IMR-90 (cell line): ENCODE measurements around the gene MGAT5B. TPM values are rescaled to one million over a fixed set of nuclear protein-coding genes. Genes with fewer than 3 reads are reported as not detected.

Source experiments
- ATAC-seq: fragments of 200-7000 bp; cut with Tn5 transposase; 2 replicates; pipeline ENCODE4 v1.9.1; 2020; ENCODE audit warnings: low read depth, mild to moderate bottlenecking, moderate library complexity
- BruUV-seq: library from RNA; stranded (reverse); fragments of 400-500 nt; replicated peaks from 2 replicates; lab custom pipeline; 2021; lab: Mats Ljungman, UMichigan
- CTCF ChIA-PET: fragments of 300-600 bp; formaldehyde crosslinking; extraction: SDS; loops from one replicate; lab custom pipeline; 2021; ENCODE audit warnings: antibody characterized with exemption; lab: Yijun Ruan, JAX
- POLR2A ChIA-PET: fragments of 300-600 bp; sonication (Branson Sonifier 250); formaldehyde crosslinking; loops from one replicate; lab custom pipeline; 2022; ENCODE audit warnings: antibody characterized with exemption; ENCODE audit not compliant: unreplicated experiment; lab: Charles Lee
- DNase-seq: peaks from one replicate; pipeline ENCODE4 v3.0.0; 2013
- H2AFZ ChIP-seq: replicated peaks from 2 replicates; pipeline ENCODE3; 2013; ENCODE audit warnings: low read length, mild to moderate bottlenecking; ENCODE audit not compliant: poor library complexity
- H2AK5ac ChIP-seq: 2 replicates; pipeline ENCODE4 v1.6.1; 2013; ENCODE audit warnings: low read depth, low read length, inconsistent platforms
- H2AK9ac ChIP-seq: replicated peaks from 2 replicates; pipeline ENCODE3; 2013; ENCODE audit warnings: mild to moderate bottlenecking, low read depth, low read length, moderate library complexity; ENCODE audit not compliant: poor library complexity
- H2BK120ac ChIP-seq: 2 replicates; pipeline ENCODE4 v1.6.1; 2013; ENCODE audit warnings: low read depth, low read length, inconsistent platforms
- H2BK15ac ChIP-seq: 3 replicates; pipeline ENCODE4 v1.6.1; 2013; ENCODE audit warnings: low read depth, low read length, inconsistent platforms
- H2BK20ac ChIP-seq: 2 replicates; pipeline ENCODE4 v1.6.1; 2013; ENCODE audit warnings: low read depth, mild to moderate bottlenecking, inconsistent platforms, low read length, moderate library complexity
- H2BK5ac ChIP-seq: 2 replicates; pipeline ENCODE4 v1.6.1; 2013; ENCODE audit warnings: mild to moderate bottlenecking, low read depth, low read length, inconsistent platforms; ENCODE audit not compliant: poor library complexity, severe bottlenecking
- H3K14ac ChIP-seq: replicated peaks from 2 replicates; pipeline ENCODE4 v1.6.1; 2013; ENCODE audit warnings: low read depth, low read length, inconsistent platforms
- H3K18ac ChIP-seq: 2 replicates; pipeline ENCODE4 v1.6.1; 2013; ENCODE audit warnings: low read depth, low read length, control low read depth
- H3K23ac ChIP-seq: 2 replicates; pipeline ENCODE4 v1.6.1; 2013; ENCODE audit warnings: low read depth, low read length, inconsistent platforms
- H3K27ac ChIP-seq: 2 replicates; pipeline ENCODE4 v1.5.1; 2013; ENCODE audit warnings: mild to moderate bottlenecking, control low read depth, low read length; ENCODE audit not compliant: insufficient read depth
- H3K27me3 ChIP-seq: 2 replicates; pipeline ENCODE4 v1.6.1; 2013; ENCODE audit warnings: low read length; ENCODE audit not compliant: control insufficient read depth, insufficient read depth
- H3K36me3 ChIP-seq: 2 replicates; pipeline ENCODE4 v1.6.1; 2013; ENCODE audit warnings: low read length, mixed read lengths; ENCODE audit not compliant: control insufficient read depth, insufficient read depth
- H3K4ac ChIP-seq: 2 replicates; pipeline ENCODE4 v1.6.1; 2013; ENCODE audit warnings: low read depth, low read length, inconsistent platforms
- H3K4me1 ChIP-seq: 2 replicates; pipeline ENCODE4 v1.6.1; 2013; ENCODE audit warnings: low read length, mixed read lengths; ENCODE audit not compliant: control insufficient read depth, insufficient read depth
- H3K4me2 ChIP-seq: 2 replicates; pipeline ENCODE4 v1.6.1; 2013; ENCODE audit warnings: low read depth, mild to moderate bottlenecking, control low read depth, low read length, moderate library complexity
- H3K4me3 ChIP-seq: 2 replicates; pipeline ENCODE4 v1.5.1; 2013; ENCODE audit warnings: low read depth, mild to moderate bottlenecking, control low read depth, low read length, moderate library complexity; ENCODE audit not compliant: insufficient read depth
- H3K56ac ChIP-seq: 2 replicates; pipeline ENCODE4 v1.6.1; 2013; ENCODE audit warnings: low read length, inconsistent platforms; ENCODE audit not compliant: insufficient read depth; ENCODE audit errors: extremely low read depth
- H3K79me1 ChIP-seq, 2 experiments: 2 replicates each; pipeline ENCODE4 v1.6.1; 2013; ENCODE audit warnings: low read length in 2 of 2, inconsistent platforms in 1 of 2, low read depth in 1 of 2
- H3K9ac ChIP-seq: 2 replicates; pipeline ENCODE4 v1.6.1; 2013; ENCODE audit warnings: low read depth, low read length, control low read depth
- H3K9me1 ChIP-seq: 2 replicates; pipeline ENCODE4 v1.6.1; 2013; ENCODE audit warnings: low read length, inconsistent platforms; ENCODE audit not compliant: insufficient read depth
- H3K9me3 ChIP-seq: 2 replicates; pipeline ENCODE4 v1.6.1; 2013; ENCODE audit warnings: low read length; ENCODE audit not compliant: control insufficient read depth, insufficient read depth
- H4K20me1 ChIP-seq: 2 replicates; pipeline ENCODE4 v1.6.1; 2013; ENCODE audit warnings: low read length, inconsistent platforms; ENCODE audit not compliant: insufficient read depth
- H4K5ac ChIP-seq: 2 replicates; pipeline ENCODE4 v1.6.1; 2013; ENCODE audit warnings: mild to moderate bottlenecking, low read depth, low read length, control low read depth
- H4K8ac ChIP-seq, 2 experiments: 2 replicates each; pipeline ENCODE4 v1.6.1; 2013; ENCODE audit warnings: low read depth in 2 of 2, low read length in 2 of 2, control low read depth in 1 of 2, inconsistent platforms in 1 of 2
- H4K91ac ChIP-seq: 2 replicates; pipeline ENCODE4 v1.6.1; 2013; ENCODE audit warnings: low read depth, low read length, inconsistent platforms; ENCODE audit not compliant: insufficient read depth
- CTCF ChIP-seq: conservative IDR thresholded peaks from 2 replicates; pipeline ENCODE4 v1.5.1; 2012; ENCODE audit warnings: mild to moderate bottlenecking, low read depth, low read length, improper control_type of control experiment
- ELK1 ChIP-seq: fragments of 150-350 bp; IDR thresholded peaks from 2 replicates; pipeline ENCODE4 v1.6.1; 2016; ENCODE audit warnings: low read depth, mild to moderate bottlenecking, low read length, moderate library complexity, borderline replicate concordance
- FOS ChIP-seq: fragments of 150-350 bp; IDR thresholded peaks from 2 replicates; pipeline ENCODE4 v1.6.1; 2016; ENCODE audit warnings: low read depth, low read length
- SMC3 ChIP-seq: fragments of 150-350 bp; IDR thresholded peaks from 2 replicates; pipeline ENCODE4 v1.6.1; 2016; ENCODE audit warnings: low read depth, mild to moderate bottlenecking, antibody characterized with exemption, low read length, moderate library complexity
- WGBS, 2 experiments: methylation state at CpG; one replicate each; pipeline versions ENCODE4 v1.1.5 to v1.1.7; 2013; ENCODE audit warnings: missing lambda C conversion rate in 2 of 2; ENCODE audit not compliant: insufficient read length in 1 of 2; ENCODE audit errors: extremely low coverage in 2 of 2; 5-methylcytosine and 5-hydroxymethylcytosine counted together
- dilution Hi-C: fragments of 300-500 bp; cut with HindIII; formaldehyde crosslinking; loops from one replicate; pipeline ENCODE4 v1.14.3; 2018; ENCODE audit warnings: low sequenced_read_pairs; ENCODE audit not compliant: unreplicated experiment
- in situ Hi-C: fragments of 300-500 bp; cut with MboI; formaldehyde crosslinking; loops from 3 replicates; pipeline ENCODE4 v1.14.3; 2019; ENCODE audit warnings: low sequenced_read_pairs, inconsistent platforms, mixed read lengths
- intact Hi-C: fragments of 100-400 bp; cut with micrococcal nuclease; formaldehyde crosslinking; loops from 2 replicates; pipeline ENCODE4 v1.10.0; 2022
- polyA plus RNA-seq, 3 experiments: library from polyadenylated mRNA; depleted of rRNA; stranded (reverse); fragments of >200 nt; gene quantifications; 2 replicates each; pipeline ENCODE4 v1.2.3, GENCODE V29; 2012; ENCODE audit warnings: low replicate concordance in 1 of 3
- total RNA-seq: library from RNA; depleted of rRNA; stranded (reverse); fragments of >200 nt; gene quantifications from 2 replicates; pipeline ENCODE4 v1.2.3, GENCODE V29; 2012

Gene MGAT5B
- total and polyA plus RNA-seq, 2 of the 4 experiments (the other 2 are of a cell fraction), result 0.54 to 2.0 TPM

- no TSS peak for BruUV-seq
- no peak overlapping the region for H4K8ac ChIP-seq
These were observed 17.7 kb downstream of the MGAT5B start for GRCh38 chr17:76885894-76886290.

More at GRCh38 chr17:76885894-76886290, 17.7 kb downstream of the MGAT5B start:
- H3K4me2 ChIP-seq, result no peak overlapping the region
- no peaks in the 10 kb centered on the region for H3K79me1 ChIP-seq
- no peak overlapping the region for H3K18ac ChIP-seq
- in situ Hi-C loops (no loop called here), intact Hi-C loops (no loop called here), dilution Hi-C loops (no loop called here)
- no peak for ATAC-seq
- peaks cover 3% of the 10 kb centered on the region; the same call in 1 of the 2 replicates for H4K20me1 ChIP-seq
- H2BK5ac ChIP-seq, result no peak overlapping the region
- H3K4me1 ChIP-seq, result no peaks in the 10 kb centered on the region
- no peak overlapping the region for H3K9ac ChIP-seq
- H3K36me3 ChIP-seq, result no peaks in the 10 kb centered on the region
- H2BK120ac ChIP-seq, result no peak overlapping the region
- no peak overlapping the region for H3K4ac ChIP-seq
- no peak overlapping the region for H2AFZ ChIP-seq
- H2BK15ac ChIP-seq, result no peak overlapping the region
- no peak overlapping the region for H3K23ac ChIP-seq
- H3K56ac ChIP-seq, result no peak overlapping the region
- H4K5ac ChIP-seq, result no peak overlapping the region
- no peak overlapping the region for H2BK20ac ChIP-seq
- no peak overlapping the region for H4K91ac ChIP-seq
- no peak overlapping the region for H3K27ac ChIP-seq
- peak overlapping the region; percentile 42 for H2AK9ac ChIP-seq
- H2AK5ac ChIP-seq, result no peak overlapping the region
- ChIA-PET CTCF (no interaction called here), POLR2A (no interaction called here)
- H3K4me3 ChIP-seq, result no peak overlapping the region
- H3K27me3 ChIP-seq, result peaks cover 23% of the 10 kb centered on the region
- no peaks in the 10 kb centered on the region for H3K9me3 ChIP-seq
- TF ChIP-seq ELK1 (no peak), CTCF (no peak), SMC3 (no peak), FOS (no peak)
- no peak overlapping the region for H3K14ac ChIP-seq
- no peaks in the 10 kb centered on the region for H3K9me1 ChIP-seq
- WGBS, 2 experiments, result no CpG with 5 or more reads among the region's 5 CpGs
- no peak for DNase-seq
